ENCODE data around the gene CCDC85C. TPM values are rescaled to one million over a fixed set of nuclear protein-coding genes. Genes with fewer than 3 reads are reported as not detected.

The CCDC85C gene
- polyA plus RNA-seq, 1 of the 3 experiments (the other 2 are of a cell fraction), result 9.6 TPM

DNA sequence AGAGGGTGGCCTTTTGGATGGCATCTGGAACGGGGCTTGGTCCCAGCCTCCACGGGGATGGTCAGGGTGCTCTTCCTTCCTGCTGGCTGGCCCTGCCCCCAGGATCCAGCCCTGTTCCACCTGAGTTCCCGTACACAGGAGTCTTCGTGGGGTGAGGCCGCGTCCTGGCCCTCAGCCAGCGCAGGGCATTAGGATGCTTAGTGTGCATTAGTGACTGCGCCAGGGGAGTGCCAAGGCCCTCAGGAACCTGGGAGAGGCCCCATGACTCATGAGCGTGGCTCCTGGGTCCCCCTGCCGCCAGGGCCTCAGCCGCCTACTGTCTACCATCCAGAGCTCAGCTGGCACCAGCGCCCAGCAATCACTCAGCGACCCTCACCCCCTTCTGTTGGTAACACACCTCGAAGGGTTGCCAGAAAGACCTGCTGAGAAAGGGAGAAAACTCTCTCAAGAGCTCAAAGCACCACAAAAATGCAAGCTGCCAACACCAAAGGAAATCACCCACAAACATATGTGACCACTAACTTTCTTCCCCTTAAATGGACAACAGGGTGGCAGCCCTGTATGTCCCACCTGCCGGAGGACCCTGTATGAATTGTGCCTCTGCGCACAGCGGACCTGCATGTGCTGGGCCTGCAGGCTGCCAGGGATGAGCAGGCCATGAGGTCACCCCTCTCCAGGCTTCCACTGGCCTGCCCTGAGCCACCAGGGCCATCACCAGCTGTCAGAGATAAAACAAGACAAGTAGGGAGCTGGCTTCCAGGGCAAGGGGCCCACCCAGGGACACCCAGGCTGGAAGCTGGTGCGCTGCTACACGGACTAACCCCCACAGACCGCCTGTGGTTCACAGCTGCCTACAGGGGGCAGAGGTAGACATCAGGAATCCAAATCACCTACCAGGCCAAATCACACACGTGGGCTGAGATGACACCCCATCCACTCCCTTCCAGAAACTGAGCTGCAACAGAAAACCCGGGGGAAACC is 28.7 kb downstream of the CCDC85C start (continued):
- TF ChIP-seq USF2 (IDR thresholded peaks at IDR 0.05; ENCODE audit: borderline replicate concordance, low read depth, low read length), result no peak
- TF ChIP-seq EP300 (IDR thresholded peaks at IDR 0.05; ENCODE audit: borderline replicate concordance in 1 of 2, low read depth in 1 of 2, low read length in 1 of 2), result peak; percentile 42 to 59; a peak in 2 of 4 replicates
- peak; percentile 92 for TF ChIP-seq NFIC (IDR thresholded peaks at IDR 0.05; ENCODE audit: borderline replicate concordance)
- TF ChIP-seq TCF12 (IDR thresholded peaks at IDR 0.05), result peak; percentile 54; the same call in 1 of the 2 replicates
- peak; percentile 79; the same call in 1 of the 2 replicates for TF ChIP-seq MXI1 (IDR thresholded peaks at IDR 0.05; ENCODE audit: low read depth, low read length)
- peak; percentile 71; the same call in 1 of the 2 replicates for TF ChIP-seq FOXJ3 (CRISPR knock-in tag; IDR thresholded peaks at IDR 0.05)
- TF ChIP-seq REST (IDR thresholded peaks at IDR 0.05; ENCODE audit: low read depth, low read length), result no peak
- TF ChIP-seq YY1 (IDR thresholded peaks at IDR 0.05; ENCODE audit: low read depth), result no peak
- peak; percentile 31; the same call in 1 of the 2 replicates for TF ChIP-seq PBX3 (IDR thresholded peaks at IDR 0.05)

DNA sequence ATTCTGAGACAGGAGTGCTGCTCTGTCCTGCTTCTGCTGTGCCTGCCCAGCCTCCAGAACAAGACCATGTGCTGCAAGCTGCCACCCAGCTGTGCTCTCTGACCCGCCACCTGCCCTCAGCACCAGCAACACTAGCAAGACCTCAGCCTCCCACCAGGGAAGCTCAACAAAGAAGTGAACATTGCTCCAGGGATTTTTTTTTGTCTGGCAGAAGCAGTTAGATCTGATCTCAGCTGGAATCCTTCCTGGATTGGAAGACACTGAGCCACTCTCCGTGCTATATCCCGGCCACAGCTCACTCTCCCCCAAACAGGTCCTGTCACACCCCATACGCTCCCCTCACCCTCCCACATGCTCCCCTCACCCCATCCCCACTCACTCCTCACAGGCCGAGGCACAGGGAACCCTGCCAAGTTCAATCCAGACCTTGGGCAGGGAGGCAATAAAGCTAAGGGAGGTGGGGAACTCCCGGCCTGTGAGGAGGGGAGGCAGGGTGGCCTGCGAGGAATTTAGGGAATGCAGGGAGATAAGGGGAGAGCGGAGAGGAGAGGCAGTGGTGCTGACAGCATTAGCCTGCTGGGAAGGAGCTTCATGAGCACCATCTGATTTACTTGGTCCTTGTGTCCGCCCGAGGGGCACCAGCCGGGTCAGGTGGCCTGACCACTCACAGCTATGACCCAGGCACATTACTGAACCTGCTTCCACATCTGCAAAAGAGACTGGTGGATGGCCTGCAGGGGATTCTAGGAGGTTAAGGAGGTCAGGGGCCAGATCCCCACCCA is 29.7 kb downstream of the CCDC85C start:
- Histone ChIP-seq H3K4me2 (peak overlapping the region; percentile 68), H3K36me3 (replicated peaks in 1 of 2; ENCODE audit: control insufficient read depth in 1 of 2, insufficient read depth in 2 of 2, low read length in 1 of 2) (no peaks in the 10 kb centered on the region), H3K9me3 (no peaks in the 10 kb centered on the region), H3K27ac (ENCODE audit: low read depth in 2 of 2, low read length in 1 of 2) (peak overlapping the region; percentile 53 to 95), H3K9me2 (no peaks in the 10 kb centered on the region), H3K9ac (peak overlapping the region; percentile 17; the same call in 1 of the 2 replicates), H3K4me3 (ENCODE audit: low read depth in 2 of 2, low read length in 1 of 2) (no peak overlapping the region), H3F3A (replicated peaks; ENCODE audit: insufficient read depth) (peaks cover 14% of the 10 kb centered on the region), H2AFZ (ENCODE audit: low read depth) (no peak overlapping the region), H4K20me1 (ENCODE audit: insufficient read depth) (peaks cover 39% of the 10 kb centered on the region), H3K4me1 (ENCODE audit: control insufficient read depth in 1 of 2, insufficient read depth in 2 of 2, low read depth in 1 of 2, low read length in 1 of 2) (peaks cover 42 to 100% of the 10 kb centered on the region in 2 experiments), H3K79me2 (ENCODE audit: insufficient read depth) (peaks cover 52% of the 10 kb centered on the region), H3K27me3 (ENCODE audit: insufficient read depth) (no peaks in the 10 kb centered on the region)
- 29% methylated on average over 11 of the region's 11 CpGs for WGBS (ENCODE audit: low lambda C conversion rate)
- DNase-seq, result peak; percentile 69
- POLR2A ChIA-PET, result interaction anchor here (0.6 to 3.2 kb wide), 5 partner anchors 10 to 54 kb away, joined by 3 to 19 read pairs (median 9); partner anchors contain the start of gene CCDC85C
- CTCF ChIA-PET, result interaction anchor here (0.9 to 4.8 kb wide), 12 partner anchors 9 to 57 kb away, joined by 3 to 30 read pairs (median 6); partner anchors contain the start of gene CCDC85C
- TF ChIP-seq CHD2 (IDR thresholded peaks at IDR 0.05; ENCODE audit: low read length, partially characterized antibody) (peak; percentile 55), MXI1 (IDR thresholded peaks at IDR 0.05; ENCODE audit: low read depth, low read length) (peak; percentile 87), PBX3 (IDR thresholded peaks at IDR 0.05) (peak; percentile 55), REST (IDR thresholded peaks at IDR 0.05; ENCODE audit: low read depth, low read length) (no peak), CTCF (IDR thresholded peaks at IDR 0.05) (no peak), TAF1 (IDR thresholded peaks at IDR 0.05; ENCODE audit: borderline replicate concordance, low read depth, low read length) (no peak)
